Parathyroid adenoma (tissue), 2 donors: Measurements from ENCODE around the gene FTMT.

Experiments
- H2AFZ ChIP-seq: fragments of 300-600 bp; sonication (generic); one replicate; pipeline ENCODE4 v1.7.0; 2017; ENCODE audit warnings: antibody characterized with exemption, mild to moderate bottlenecking
- H3K27ac ChIP-seq: fragments of 300-600 bp; sonication (generic); one replicate; pipeline ENCODE4 v1.7.0; 2017
- H3K27me3 ChIP-seq: fragments of 300-600 bp; sonication (generic); one replicate; pipeline ENCODE4 v1.7.0; 2017; ENCODE audit warnings: low read length; ENCODE audit not compliant: control insufficient read depth, insufficient read depth
- H3K36me3 ChIP-seq: fragments of 300-600 bp; sonication (generic); one replicate; pipeline ENCODE4 v1.7.0; 2017; ENCODE audit warnings: low read length; ENCODE audit not compliant: control insufficient read depth, insufficient read depth
- H3K4me1 ChIP-seq: fragments of 300-600 bp; sonication (generic); one replicate; pipeline ENCODE4 v1.7.0; 2017; ENCODE audit warnings: control low read depth
- H3K4me2 ChIP-seq: fragments of 300-600 bp; sonication (generic); one replicate; pipeline ENCODE4 v1.7.0; 2017; ENCODE audit warnings: low read length
- H3K4me3 ChIP-seq: fragments of 300-600 bp; sonication (generic); one replicate; pipeline ENCODE4 v1.7.0; 2017; ENCODE audit warnings: low read depth, low read length
- H3K79me2 ChIP-seq: fragments of 300-600 bp; sonication (generic); one replicate; pipeline ENCODE4 v1.7.0; 2017; ENCODE audit warnings: control low read depth
- H3K9ac ChIP-seq: fragments of 300-600 bp; sonication (generic); one replicate; pipeline ENCODE4 v1.7.0; 2017; ENCODE audit warnings: mild to moderate bottlenecking
- H3K9me3 ChIP-seq: fragments of 300-600 bp; sonication (generic); one replicate; pipeline ENCODE4 v1.7.0; 2017; ENCODE audit warnings: low read length; ENCODE audit not compliant: control insufficient read depth
- CTCF ChIP-seq: fragments of 300-600 bp; sonication (generic); IDR thresholded peaks from one replicate; pipeline ENCODE4 v1.7.0; 2017; ENCODE audit warnings: antibody characterized with exemption, mild to moderate bottlenecking
- donor health status: primary hyperparathyroidism.

FTMT gene

GRCh38 chr5:121833617-121834016, 18.1 kb upstream of the FTMT start:
- no peak overlapping the region for H3K4me2 ChIP-seq
- no peaks in the 10 kb centered on the region for H3K27me3 ChIP-seq
- H3K27ac ChIP-seq, result no peak overlapping the region
- H3K4me3 ChIP-seq, result no peak overlapping the region
- no peak overlapping the region for H3K9ac ChIP-seq
- no peaks in the 10 kb centered on the region for H3K79me2 ChIP-seq
- no peaks in the 10 kb centered on the region for H3K36me3 ChIP-seq
- no peak overlapping the region for H2AFZ ChIP-seq
- no peaks in the 10 kb centered on the region for H3K9me3 ChIP-seq
- no peak for TF ChIP-seq CTCF
- no peaks in the 10 kb centered on the region for H3K4me1 ChIP-seq

- no peak overlapping the region for H3K9ac ChIP-seq
- TF ChIP-seq CTCF, result no peak
- no peaks in the 10 kb centered on the region for H3K79me2 ChIP-seq
- H3K4me3 ChIP-seq, result no peak overlapping the region
- H3K4me2 ChIP-seq, result no peak overlapping the region
- no peaks in the 10 kb centered on the region for H3K36me3 ChIP-seq
- no peak overlapping the region for H3K27ac ChIP-seq
- H3K9me3 ChIP-seq, result no peaks in the 10 kb centered on the region
- no peak overlapping the region for H2AFZ ChIP-seq
- H3K27me3 ChIP-seq, result no peaks in the 10 kb centered on the region
- H3K4me1 ChIP-seq, result no peaks in the 10 kb centered on the region
Measured at GRCh38 chr5:121834021-121834420, 17.7 kb upstream of the FTMT start.

- peaks cover 2% of the 10 kb centered on the region for H3K36me3 ChIP-seq
- no peak overlapping the region for H3K27ac ChIP-seq
- H3K4me1 ChIP-seq, result no peaks in the 10 kb centered on the region
- no peaks in the 10 kb centered on the region for H3K27me3 ChIP-seq
- no peak overlapping the region for H2AFZ ChIP-seq
- no peaks in the 10 kb centered on the region for H3K9me3 ChIP-seq
- H3K9ac ChIP-seq, result no peak overlapping the region
- no peak overlapping the region for H3K4me3 ChIP-seq
- H3K79me2 ChIP-seq, result no peaks in the 10 kb centered on the region
- H3K4me2 ChIP-seq, result no peak overlapping the region
- no peak for TF ChIP-seq CTCF
Measured at GRCh38 chr5:121841892-121842291, 9.8 kb upstream of the FTMT start.

- Histone ChIP-seq H3K36me3 (no peaks in the 10 kb centered on the region), H3K79me2 (no peaks in the 10 kb centered on the region), H3K9me3 (no peaks in the 10 kb centered on the region), H3K9ac (no peak overlapping the region), H3K27ac (no peak overlapping the region), H3K4me2 (no peak overlapping the region), H3K4me1 (no peaks in the 10 kb centered on the region), H3K4me3 (no peak overlapping the region), H3K27me3 (no peaks in the 10 kb centered on the region), H2AFZ (no peak overlapping the region)
- TF ChIP-seq CTCF, result no peak
Measured at GRCh38 chr5:121850272-121850671, 1.4 kb upstream of the FTMT start.

- Histone ChIP-seq H3K36me3 (no peaks in the 10 kb centered on the region), H3K9ac (no peak overlapping the region), H3K4me1 (no peaks in the 10 kb centered on the region), H3K79me2 (no peaks in the 10 kb centered on the region), H3K27me3 (no peaks in the 10 kb centered on the region), H3K4me2 (no peak overlapping the region), H3K4me3 (no peak overlapping the region), H3K27ac (no peak overlapping the region), H3K9me3 (no peaks in the 10 kb centered on the region), H2AFZ (no peak overlapping the region)
- no peak for TF ChIP-seq CTCF
Measured at GRCh38 chr5:121853850-121854249, 2.2 kb downstream of the FTMT start.
